OCI-LY1 (cell line): ENCODE results near the gene FAM78A.

Source experiments
- CTCF ChIP-seq: fragments of 200-600 bp; sonication (generic), shearing (Covaris generic); IDR thresholded peaks from 2 replicates; pipeline ENCODE4 v1.5.1; 2017; ENCODE audit warnings: mild to moderate bottlenecking, antibody characterized with exemption, low read length, moderate library complexity, mixed read lengths
- EZH2 ChIP-seq: fragments of 200-600 bp; sonication (generic), shearing (Covaris generic); IDR thresholded peaks from 2 replicates; pipeline ENCODE4 v1.8.0; 2017; ENCODE audit warnings: borderline replicate concordance, mixed run types, mild to moderate bottlenecking, antibody characterized with exemption, low read length, moderate library complexity, mixed read lengths

DNA sequence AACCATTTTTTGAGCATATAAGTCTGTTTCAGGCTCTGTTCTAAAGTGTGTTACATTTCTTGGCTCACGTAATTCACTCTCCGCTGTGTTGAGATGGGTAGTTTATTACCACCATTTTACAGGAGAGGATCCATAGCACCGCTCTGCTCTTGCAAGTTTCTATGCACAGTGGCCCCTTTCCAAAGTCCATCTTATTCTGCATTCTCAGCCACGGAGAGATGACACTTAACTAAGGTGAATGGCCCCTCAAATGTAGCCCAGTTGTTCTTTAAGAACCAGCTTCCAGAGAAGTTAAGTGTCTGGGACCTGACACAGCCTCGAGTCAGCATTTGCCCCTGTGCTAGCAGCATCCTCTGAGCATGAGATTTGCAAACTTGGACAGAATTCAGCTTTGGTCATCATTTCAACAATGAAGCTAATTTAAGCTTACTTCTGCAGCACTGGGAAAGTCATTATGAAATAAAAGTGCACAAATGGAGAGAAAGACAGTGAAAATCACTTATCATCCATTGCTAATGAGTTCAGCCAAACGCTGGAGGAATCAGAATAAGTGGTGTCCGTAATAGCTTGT is 61.9 kb downstream of the FAM78A start:
- TF ChIP-seq CTCF (no peak), EZH2 (no peak)
